ENCODE measurements around the gene SH2D7.

Gene SH2D7

GRCh38 chr15:78104566-78105475 lies 12.5 kb downstream of the SH2D7 start:
- DNase-seq (ENCODE audit: low read depth): no peak

DNA sequence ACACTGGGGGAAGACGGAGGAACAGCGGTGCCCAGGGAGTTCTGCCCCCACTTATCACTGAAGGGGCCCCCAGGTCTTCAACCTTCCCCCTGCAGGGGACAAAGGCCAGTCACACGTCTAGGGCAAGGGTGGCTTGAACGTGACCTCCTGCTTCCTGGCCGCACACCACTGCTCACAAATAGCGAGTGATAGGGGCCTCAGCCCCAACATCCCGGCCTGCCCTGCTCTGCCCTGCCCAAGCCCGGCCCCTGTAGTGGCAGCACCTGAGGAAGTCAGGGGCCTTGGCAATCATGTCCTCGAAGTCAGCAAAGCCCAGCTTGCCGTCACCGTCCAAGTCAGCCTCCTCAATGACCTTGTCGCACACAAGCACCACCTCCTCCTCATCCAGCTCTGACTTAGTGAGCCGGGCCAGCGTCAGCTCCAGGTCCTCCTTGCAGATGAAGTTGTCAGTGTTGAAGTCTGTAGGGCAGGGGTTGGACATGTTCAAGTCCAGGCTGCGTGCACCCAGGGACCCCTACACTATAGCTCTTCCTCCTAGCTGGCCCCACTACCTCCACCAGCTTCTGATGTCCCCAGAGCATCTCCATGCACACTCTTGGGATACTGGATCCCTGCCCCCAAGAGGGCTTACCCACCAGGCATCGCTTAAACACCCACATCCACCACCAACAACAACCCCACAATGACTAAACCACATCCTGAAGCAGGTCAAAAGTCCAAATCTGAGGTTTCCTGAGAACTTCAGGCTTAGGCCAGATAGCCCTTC lies 13.3 kb downstream of the SH2D7 start:
- no peak for DNase-seq (ENCODE audit: low read depth)

GRCh38 chr15:78107471-78107870 lies 15.1 kb downstream of the SH2D7 start:
- DNase-seq (ENCODE audit: low read depth): no peak

GRCh38 chr15:78108300-78109084 lies 16.1 kb downstream of the SH2D7 start:
- DNase-seq (ENCODE audit: low read depth): peak; percentile 78

- no peak for DNase-seq (ENCODE audit: low read depth)
Measured at GRCh38 chr15:78109156-78109555, 16.8 kb downstream of the SH2D7 start.

DNA sequence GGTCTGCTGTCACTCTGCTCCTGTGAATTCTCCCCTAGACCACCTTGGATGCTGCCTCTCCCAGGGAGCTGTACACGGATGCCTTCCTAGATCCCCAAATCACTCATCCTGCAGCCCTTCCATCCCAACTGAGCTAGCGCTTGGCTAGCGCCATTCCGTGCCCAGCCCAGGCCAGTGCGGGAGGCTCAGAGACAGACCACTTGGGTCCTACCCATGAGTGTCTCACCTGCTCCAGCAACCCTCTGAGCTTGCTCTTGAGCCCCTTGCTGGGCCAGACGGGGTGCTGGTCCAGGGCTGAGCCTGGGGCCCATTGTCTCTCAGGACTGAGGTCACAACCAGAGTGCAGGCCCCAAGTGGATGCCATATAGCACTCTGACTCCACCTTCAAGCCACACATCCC lies 17.7 kb downstream of the SH2D7 start:
- no peak for DNase-seq (ENCODE audit: low read depth)

DNA sequence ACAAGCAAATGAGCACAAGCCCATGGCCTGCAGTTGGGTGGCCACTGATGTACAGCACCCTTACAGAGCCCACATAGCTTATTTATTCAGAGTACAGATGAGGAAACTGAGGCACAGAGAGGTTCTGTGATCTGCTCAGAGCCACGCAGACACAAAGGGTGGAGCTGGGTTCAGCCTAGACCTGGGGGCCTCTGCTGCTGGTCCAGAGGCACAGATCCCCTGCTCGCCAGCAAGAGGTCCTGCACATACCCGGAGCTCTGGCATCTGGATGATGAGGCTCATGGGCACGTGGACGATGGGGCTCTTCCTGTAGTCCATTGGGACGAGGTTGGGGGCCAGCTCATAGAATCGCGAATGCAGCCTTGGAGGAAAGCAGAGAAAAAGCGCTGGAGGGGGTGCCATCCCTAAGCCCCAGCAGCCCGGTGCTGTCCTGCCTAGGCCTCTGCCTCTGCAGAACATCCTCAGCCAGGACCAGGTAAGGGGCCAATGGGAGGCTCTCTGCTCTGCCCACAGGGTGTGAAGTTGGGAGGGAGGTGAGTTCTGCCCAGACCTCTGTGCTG lies 18.6 kb downstream of the SH2D7 start:
- DNase-seq (ENCODE audit: low read depth): no peak

DNA sequence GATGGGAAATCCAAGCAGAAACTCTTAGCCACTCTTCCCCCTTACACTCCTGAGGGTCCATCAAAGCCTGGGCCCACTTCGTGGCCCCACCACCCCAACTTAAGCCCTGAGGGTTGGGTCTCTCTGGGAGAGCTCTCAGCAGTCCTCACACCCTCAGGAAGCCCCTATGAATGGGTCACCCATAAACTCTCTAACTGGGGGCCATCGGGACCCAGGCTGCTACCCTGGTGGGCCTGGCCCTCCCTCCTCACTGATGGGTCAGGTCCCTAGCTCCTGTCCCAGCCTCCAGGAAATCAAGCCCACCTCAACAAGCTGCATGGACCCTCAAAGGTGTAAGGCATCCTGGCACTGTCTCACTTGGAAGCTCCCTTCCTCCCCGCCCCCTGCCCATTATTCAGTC lies 19.4 kb downstream of the SH2D7 start:
- no peak for DNase-seq (ENCODE audit: low read depth)

GRCh38 chr15:78112551-78112950 lies 20.2 kb downstream of the SH2D7 start:
- DNase-seq (ENCODE audit: low read depth): no peak

- no peak for DNase-seq (ENCODE audit: low read depth)
Measured at GRCh38 chr15:78120523-78120922, 28.2 kb downstream of the SH2D7 start.

- DNase-seq (ENCODE audit: low read depth): no peak
Measured at GRCh38 chr15:78125267-78125666, 32.9 kb downstream of the SH2D7 start.

DNA sequence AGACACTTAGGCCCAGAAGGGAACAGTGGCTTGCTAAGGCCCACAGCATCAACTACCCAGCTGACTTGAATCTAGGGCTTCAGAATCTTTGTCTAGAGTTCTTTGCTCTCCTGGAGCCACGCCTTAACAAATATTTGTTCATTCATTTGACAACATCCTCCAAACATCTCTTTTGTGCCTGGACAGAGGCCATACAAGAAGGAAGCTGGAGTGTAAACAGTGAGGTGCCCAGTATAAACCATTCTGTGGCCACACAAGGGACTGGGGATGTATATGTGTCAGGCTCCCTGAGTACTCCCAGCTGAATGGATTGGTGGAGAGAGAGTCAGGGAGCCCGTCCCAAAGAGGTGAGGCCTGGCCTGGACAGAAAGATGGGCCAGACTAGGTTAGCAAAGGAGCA lies 35.5 kb downstream of the SH2D7 start:
- no peak for DNase-seq (ENCODE audit: low read depth)

- no peak for DNase-seq (ENCODE audit: low read depth)
Measured at GRCh38 chr15:78129077-78129750, 36.9 kb downstream of the SH2D7 start.

- DNase-seq (ENCODE audit: low read depth): no peak
Measured at GRCh38 chr15:78129751-78130287, 37.5 kb downstream of the SH2D7 start.

GRCh38 chr15:78130466-78131294 lies 38.3 kb downstream of the SH2D7 start:
- DNase-seq (ENCODE audit: low read depth): no peak

GRCh38 chr15:78131295-78132061 lies 39.1 kb downstream of the SH2D7 start, which contains the start of gene CIB2:
Gene CIB2, minus strand, starts transcription at chr15:78131445. Its CDS starts 230 bp downstream, at chr15:78131215.
- DNase-seq (ENCODE audit: low read depth): peak; percentile 67

DNA sequence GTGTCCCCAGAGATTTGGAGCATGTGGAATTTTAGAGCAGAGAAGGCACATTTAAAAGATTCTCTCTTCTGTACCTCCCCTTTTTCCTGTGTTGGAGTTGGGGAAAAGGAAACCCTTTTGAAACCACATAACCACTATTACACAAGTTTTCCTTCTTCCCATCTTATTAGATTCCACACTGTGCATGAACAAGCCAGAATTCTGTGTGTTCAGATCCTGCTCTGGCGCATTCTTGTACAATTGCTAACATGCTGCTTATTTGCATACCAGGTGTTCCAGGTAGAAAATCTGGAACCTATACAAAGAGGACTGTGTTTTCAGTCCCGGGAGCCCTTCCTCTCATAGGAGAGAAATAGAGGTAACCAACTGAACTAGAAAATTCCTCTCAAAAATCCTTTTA lies 41.4 kb downstream of the SH2D7 start:
- DNase-seq (ENCODE audit: low read depth): no peak

DNA sequence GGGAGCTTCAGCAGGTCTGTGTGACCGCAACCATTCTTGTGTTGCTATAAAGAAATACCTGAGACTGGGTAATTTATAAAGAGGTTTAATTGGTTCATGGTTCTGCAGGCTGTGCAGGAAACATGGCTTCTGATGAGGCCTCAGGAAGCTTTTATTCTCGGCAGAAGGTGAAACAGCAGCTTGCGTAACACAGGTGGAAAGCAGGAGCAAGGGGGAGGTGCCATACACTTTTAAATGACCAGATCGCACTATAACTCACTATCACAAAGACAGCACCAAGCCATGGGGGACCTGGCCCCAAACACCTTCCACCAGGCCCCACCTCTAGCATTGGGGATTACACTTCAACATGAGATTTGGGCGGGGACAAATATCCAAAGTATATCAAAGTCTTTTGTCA lies 47.2 kb downstream of the SH2D7 start:
- DNase-seq (ENCODE audit: low read depth): no peak

GRCh38 chr15:78140292-78140691 lies 47.9 kb downstream of the SH2D7 start:
- DNase-seq (ENCODE audit: low read depth): no peak
